Smooth muscle cell of the brain vasculature (primary cell): Measurements from ENCODE around the gene CDH13.

Experiments used
- DNase-seq: peaks from one replicate; pipeline ENCODE4 v3.0.0-alpha.2; 2012; ENCODE audit warnings: low read depth, low spot score

CDH13 gene

DNA sequence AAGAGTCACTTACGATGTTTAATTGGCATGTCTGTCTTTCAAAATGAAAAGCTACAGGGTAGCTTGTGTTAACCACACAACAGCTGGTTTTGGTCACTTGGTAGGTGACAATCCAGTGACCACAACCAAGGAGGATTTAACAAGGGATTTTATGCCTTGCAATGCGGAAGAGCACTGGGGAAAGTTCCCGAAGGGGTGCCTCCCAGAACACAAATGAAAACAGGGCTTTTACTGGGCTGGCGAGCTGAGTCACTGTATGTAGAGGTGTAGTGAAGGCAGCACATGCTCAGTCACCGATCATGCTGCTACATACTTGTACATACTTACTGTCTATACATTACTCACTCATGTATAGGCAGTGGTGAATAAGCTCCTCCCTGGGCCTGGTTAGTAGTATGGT is 483.5 kb downstream of the CDH13 start:
- DNase-seq: no peak

DNA sequence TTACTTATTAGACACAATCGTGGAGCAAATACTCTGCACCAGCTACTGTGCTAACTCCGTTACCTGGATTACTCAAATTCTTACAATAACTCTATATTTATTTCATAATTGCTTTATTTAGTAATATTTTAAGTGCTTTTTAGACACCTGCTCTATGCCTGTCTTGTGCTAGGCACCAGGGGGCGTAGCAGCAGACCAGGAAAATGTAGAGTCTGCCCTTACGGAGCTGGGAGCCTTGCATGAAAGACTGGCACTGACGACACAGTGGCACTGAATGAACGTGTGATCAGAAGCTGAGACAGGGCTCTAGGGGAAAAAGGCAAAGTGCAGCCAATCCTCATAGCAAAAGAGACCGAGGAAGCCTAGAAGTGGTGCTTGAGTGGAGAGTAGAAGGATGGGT is 486.5 kb downstream of the CDH13 start:
- no peak for DNase-seq

DNA sequence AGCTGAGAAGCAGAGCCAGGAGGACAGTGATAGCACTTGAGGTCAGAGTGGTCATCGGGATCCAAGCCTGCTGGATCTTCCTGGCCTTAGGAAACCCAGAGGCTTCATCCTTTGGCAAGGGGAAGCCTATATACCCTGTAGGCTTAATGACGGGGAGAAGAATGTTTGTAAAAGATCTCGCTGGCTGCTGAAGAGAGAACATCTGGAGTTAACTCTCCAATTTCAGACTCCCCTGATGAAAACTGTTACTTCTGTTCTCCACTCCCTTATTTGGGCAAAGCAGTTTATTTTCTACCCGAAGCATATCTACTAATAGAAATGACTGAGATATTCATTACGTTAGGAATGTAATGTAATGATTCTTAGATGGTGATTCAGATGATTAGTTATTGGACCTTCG is 487.0 kb downstream of the CDH13 start:
- DNase-seq: no peak

DNA sequence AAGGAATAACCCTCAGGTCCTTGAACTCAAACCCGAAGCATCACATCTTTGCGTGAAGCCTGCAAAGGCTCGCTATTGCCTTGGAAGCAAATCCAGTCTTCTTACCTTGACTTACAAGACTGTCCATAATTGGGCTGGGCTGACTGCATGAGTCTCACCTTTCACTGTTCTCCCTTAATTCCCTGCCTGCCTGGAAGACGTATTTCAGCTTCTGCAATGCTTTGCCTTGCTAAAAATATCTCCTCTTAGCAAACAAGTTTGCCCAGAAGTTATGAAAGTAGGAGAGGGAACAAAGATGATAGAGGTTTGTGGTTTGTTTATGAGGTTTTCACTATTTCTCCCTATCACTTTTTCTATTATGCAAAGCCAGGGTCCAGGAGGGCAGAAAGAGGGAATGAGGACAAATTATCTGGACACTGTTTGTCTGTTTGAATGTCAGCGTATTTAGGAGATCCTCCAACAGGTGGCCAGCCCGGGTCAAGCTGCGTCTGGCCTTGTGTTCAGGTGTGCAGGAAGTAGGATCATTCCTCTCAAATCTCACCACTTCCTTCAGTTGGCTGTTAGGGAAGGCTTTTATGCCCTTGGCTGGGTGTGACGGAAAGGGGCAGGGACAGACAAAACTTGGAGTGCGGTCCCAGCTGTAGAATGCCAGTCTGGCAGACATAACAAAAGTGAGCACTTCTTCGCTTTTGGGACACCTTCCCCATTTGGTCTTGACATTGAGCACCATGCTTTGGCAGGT is 488.9 kb downstream of the CDH13 start:
- DNase-seq: no peak

DNA sequence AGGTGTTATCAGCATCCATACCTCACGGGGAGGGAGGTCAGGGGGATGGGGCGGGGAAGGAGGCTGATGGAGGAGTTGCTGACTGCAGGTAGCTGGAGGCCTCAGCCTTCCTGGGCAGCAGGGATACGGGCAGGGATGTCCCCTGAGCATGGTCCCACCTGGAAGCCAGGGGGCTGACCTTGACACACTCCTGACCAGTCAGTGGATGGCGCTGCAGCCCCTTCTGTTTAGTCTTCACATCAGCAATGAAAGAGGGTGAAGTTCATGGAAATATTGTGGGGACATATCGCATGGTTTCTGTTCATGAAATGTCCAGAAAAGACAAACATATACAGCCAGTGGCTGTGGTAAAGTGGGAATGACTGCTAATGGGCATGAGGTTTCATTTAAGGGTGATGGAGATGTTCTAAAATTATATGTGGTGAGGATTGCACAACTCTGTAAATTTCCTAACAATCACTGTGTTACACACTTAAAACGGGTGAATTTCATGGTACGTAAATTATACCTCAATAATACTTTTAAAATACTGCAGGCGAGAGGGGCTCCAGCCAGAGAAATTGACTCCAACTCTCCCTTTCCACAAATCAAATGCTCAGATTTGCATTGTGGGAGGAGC is 489.6 kb downstream of the CDH13 start:
- DNase-seq: no peak

DNA sequence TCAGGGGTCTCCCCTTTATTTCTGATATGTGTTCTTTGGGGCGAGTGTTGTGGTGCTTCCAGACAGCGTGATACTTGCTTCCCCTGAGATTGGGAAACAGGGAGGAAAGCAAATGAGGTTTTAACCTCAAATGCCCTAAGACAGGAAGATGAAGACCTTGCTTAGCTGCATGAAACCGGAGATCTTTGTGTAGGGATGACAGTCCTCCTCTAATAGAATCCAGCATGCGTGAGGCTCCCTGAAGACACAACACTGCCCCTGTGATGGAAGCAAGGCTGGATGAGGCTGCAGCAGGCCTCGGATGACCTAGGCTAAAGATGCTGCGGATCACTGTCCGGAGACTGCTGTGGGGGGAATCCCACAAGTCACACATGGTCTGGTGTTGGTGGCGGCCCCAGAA is 491.0 kb downstream of the CDH13 start:
- DNase-seq: no peak

DNA sequence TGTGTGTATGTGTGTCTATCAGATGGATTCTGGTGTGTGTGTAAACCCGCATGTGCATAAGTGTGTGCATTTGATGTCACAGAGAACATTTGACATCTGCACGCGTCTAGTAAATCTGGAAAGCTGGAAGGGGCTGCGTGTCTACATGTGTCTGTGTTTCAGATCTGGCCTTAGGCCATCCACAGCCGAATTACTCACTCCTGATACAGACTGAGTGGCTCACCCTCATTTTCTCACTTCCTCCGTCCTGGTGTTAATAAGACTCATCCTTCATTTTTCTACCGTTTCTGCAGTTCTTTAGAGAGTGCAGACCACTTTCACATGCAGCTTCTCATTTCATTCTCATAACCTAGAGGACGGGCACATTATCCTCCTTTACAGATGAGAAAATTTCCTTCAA is 491.6 kb downstream of the CDH13 start:
- DNase-seq: no peak

DNA sequence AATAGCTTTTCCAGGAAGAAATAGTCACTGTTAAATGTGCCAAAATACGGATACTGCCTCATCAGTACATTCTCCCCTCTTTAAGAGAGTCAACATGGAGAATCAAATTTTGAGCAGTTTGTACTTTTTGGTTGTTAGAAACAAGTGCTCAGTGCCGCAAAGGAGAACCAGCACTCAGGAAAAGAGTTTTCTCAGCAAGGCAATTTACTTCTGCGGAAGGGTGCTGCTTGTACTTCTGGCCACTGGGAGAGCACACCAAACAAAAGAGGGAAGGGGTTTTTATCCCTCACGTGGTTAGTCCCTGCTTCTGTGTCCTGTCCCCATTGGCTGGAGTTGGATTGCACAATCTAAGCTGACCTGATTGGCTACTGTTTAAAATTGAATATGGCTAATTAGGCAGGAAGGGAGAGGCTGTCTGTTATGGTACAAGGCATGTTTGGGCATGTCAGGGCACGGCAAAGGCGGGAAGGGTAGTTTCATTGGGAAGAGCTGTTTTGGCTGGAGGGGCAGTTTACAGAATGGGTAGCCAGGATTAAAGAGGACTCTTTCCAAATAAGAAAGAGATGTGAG is 499.3 kb downstream of the CDH13 start:
- no peak for DNase-seq

DNA sequence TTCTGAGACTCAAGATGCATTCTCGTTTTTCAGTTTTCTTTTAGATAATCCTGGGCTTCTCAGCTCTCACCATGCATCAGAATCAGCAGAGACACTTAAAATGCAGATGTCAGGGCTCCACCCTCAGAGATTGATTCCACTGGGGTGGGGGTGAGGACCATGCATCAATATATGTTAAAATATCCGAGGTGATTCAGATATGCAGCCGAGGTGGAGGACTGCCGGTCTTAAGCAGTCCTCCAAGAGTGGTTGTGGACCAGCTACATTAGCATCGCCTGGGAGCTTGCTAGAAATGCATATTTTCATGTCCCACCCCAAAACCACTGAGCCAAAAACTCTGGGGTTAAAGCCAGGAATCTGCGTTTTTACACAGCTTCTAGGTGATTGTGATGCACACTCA is 501.3 kb downstream of the CDH13 start:
- DNase-seq: no peak

DNA sequence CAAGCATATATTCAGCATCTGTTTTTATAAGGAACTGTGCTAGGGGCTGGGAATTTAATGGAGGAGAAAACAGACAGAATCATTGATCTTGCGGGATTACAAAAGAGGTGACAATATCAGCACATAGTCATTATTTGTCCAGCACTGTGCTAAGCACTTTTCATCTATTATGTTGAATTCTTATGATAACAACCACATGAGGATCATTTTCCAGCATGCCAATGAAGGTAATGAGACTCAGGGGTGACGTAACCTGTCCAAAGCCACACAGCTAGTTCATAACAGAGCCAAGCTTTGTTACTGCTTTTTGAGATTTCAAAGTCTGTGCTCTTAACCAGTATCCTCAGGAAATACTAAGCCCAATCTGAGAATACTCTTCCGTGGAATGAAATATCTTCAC is 503.3 kb downstream of the CDH13 start:
- DNase-seq: no peak

DNA sequence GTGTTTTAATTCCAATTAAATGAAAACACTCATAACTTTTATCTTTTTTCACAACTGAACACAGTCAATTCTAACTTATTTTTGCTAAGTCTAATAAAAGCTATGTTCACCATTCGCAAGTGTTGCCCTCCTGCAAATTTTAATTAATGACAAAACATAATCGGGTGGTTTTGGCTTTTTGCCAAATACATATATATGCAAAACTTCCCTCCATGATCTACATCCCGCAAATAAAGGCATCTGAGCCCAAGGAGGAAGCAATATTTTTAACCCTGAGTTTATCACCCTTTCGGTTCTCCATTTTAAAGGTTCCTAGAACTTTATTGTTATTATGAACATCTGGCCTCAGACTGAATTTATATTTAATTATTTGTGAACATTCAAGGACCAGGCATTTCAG is 507.9 kb downstream of the CDH13 start:
- DNase-seq: no peak

DNA sequence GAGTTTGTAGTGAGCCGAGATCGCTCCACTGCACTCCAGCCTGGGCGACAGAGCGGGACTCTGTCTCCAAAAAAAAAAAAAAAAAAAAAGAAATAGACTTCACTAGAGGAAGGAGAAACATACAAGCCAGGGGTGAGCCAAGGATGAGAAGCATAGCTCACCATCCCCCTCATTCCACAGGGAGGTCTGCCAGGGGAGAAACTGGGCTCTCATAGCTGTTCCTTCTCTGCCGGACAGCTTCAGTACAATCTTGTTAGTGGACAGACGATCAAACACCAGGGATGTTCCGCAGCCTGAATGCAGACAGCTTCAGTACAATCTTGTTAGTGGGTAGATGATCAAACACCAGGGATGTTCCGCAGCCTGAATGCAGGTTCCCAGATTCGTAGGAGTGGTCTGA is 509.6 kb downstream of the CDH13 start:
- no peak for DNase-seq

DNA sequence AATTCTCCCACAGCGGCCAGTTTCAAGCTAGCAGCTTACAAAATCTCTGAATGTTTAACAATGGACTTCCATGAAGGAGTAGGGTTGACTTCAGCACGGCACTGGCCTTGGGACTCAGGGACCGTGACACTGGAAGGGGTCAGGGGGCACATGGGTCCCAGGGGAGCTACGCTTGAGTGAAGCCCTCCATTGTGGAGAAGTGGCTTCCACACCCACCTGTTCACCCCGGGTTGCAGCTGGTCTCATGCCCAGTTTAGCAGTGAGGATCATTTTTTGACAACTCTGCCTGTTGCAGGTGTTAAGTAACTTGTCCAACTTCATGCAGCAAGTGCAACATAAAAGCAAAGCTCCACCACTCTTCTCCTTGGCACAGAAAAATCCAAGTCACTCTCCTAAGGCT is 510.2 kb downstream of the CDH13 start:
- DNase-seq: no peak

DNA sequence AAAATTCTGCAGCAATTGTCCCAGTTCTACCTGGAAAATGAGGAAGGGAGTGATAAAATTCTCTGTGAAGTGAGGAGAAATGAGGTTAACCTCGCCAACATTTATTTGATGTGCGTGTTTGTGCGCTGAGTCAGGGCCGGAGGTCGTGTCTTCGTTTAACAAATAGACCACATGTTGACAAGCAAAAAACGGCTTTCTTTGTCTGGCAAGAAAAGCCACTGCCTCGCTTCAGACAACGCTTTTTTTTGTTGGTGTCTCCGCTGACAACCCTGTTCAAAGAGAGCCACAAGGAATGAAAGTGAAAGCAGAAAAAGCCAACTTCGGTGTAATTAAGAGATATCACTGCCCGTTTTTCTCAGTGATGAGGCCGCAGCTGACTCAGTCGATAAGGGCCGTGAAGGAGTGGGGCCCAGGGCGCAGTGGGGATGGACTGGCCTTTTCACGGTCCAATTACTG is 510.6 kb downstream of the CDH13 start:
- no peak for DNase-seq

DNA sequence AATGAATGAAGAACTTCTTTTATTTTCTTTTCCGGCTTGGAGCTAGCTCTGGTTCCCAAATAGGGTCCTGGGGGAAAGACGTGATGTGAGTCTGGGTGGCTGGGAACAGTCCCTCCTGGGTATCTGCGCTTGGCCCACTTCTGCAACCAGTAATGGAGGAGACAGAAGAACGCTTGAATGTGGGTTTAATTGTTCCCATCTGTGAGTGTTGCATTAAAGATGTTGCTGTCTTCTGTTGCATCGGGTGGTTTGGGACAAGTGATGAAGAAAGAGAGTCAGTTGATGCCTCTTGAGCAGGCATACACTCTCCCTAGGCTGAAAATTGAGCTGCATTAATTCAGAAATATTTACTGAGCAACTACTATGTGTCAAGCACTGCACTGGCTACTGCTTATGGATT is 511.1 kb downstream of the CDH13 start:
- DNase-seq: no peak

DNA sequence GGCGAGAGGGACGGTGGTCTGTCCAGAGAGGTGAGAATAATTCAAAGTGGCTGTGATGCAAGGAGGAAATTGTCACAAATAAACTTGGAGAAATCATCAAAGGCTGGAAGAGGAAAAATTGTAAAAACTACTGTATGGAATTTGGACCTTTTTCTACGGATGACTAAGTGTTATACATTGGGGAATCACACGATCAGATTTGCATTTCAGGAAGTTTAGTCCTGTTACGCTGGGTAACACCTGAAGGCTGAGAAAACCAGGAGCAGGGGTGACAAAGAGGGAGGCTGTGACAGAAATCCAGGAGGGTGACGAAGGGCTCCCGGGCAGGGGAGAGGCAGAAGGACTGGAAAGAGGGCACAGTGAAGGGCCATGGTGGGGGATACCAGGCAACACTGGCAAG is 511.7 kb downstream of the CDH13 start:
- no peak for DNase-seq

DNA sequence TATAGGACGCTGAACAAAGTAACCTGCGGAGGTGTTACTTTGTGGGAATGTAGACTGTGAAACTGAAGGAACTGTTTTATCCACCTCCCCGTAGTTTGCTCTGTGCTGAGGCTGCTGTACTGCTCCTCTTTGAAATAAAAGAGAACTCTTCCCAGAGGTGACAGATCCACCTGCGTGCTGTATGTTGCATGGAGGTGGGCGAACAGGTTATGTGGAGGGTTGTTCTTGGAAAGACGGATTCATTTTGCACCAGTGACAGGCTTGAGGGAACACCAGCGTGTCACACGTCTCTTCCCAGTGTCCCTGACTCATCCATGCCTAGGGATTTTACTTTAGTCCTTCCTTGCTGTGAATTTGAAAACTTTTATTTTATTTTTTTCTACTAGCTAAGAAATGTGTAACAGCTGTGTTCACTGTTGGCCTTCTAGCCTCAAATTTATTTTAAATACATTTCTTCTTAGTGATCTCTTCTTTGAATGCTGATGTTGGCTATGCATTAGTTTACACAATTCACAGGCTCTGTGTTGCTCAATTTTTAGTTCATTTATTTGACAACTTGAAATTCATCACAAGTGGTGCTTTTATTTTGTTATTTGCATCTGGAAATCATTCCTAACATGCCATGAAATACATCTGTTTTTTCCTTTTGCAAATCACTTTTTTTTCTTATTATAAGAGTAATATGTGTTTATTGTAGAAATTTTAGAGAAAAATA is 512.4 kb downstream of the CDH13 start:
- no peak for DNase-seq

DNA sequence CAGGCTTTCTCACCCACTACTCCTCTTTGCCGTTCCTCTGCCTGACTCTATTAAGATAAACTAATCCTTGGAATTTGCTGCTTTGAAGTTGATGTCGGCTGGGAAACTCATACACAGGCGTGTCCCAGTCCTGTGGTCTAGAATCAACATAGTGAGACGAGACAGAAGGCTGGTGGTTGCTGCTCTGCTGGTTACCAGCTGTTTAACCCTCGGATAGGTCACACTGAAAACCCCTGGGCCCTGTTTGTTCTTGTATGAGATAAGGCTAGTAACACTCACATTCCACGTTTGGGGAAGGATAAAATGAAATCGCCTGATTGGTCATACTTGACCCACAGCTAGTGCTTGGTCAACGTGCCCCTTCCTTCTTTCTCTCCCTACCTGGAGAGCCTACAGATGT is 517.0 kb downstream of the CDH13 start:
- DNase-seq: peak; percentile 37

DNA sequence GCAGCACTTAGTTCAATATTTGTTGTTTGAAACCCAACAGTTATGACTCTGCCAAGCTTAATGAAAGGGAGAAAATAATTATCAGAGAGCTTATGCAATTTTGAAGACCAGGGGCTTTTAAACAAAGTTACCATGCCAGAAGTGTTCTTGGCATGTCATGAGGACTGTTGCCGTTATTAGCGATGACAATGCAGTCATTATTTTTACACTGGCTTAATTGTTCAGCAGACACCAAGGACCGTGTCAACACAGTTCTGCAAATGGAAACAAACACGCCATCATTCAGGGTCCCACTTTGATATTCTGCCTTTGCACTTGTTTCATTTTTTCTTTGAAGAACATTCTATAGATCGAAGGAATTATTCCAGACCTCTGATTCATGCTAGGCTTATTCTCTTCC is 518.5 kb downstream of the CDH13 start:
- no peak for DNase-seq

DNA sequence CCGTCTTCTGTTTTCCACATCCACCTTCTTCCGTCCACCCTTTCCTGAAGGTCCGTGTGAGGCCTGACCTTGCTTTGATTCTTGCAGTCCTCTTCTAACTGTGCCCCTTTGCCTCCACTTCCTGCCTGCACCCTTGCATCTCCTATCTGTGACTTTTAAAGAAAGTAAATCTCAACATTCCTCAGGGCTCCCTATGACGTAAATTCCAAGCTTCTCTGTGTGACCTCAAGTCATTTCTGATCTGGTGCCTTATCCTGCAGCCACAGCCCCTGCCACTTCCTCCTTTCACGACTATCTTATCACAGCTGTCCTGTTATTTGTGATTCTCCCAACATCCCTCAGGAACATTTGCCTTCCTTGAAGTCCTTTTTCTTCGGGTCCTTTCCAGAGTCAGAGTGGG is 520.5 kb downstream of the CDH13 start:
- DNase-seq: no peak

DNA sequence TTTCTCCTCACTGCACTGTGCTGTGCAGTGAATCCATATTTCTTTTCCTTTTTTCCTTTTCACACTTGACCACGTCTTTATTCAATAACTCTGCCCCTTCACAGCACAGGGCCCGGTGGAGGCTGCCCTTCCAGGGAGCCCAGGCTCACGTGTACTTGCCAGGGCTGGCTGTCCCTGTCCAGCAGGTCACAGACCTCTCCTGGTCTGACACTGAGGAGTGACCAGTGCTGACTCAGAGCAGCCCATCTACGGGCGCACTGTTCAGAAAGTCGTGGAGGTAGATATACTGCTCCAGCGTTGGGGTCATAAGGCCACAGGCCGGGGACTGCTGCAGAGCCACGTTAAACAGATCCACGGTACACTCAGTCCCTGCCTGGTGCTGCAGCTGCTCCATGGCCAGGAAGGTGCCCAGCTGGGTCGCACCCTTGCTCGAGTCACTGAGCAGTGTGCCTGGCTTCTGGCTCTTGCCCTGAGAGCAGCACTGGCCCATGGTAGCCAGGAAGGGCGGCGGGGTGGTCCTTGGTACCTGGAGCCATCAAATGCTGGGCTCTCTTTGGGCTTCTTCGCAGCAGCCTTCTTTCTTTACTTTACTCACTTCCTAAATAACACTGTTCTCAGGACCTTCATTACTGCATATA is 531.7 kb downstream of the CDH13 start:
- no peak for DNase-seq

DNA sequence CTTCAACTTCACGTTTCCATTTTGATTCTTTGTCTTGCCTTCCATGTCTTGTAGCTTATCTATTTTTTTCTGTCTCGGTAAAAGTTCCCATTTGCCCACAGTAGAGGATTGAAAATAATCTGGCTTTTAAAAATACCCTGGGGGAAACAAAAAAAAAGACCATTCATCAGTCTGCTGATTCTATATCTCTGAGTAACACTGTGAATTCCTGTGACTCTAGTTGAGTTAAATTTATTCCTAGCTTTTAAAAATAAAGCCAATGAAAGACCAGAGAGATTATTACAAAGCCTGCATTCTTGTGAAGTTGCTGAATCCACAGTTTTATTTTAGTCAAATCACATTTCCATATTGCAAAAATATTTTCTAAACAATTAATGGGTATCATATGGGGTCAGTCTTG is 532.3 kb downstream of the CDH13 start:
- no peak for DNase-seq
